ENCODE data around the gene CDC7.
"Not testable (repeated sequence)": the region's sequence is repeated elsewhere in the genome, so short reads cannot be mapped to it uniquely, and the experiment has no call there.

Gene CDC7

DNA sequence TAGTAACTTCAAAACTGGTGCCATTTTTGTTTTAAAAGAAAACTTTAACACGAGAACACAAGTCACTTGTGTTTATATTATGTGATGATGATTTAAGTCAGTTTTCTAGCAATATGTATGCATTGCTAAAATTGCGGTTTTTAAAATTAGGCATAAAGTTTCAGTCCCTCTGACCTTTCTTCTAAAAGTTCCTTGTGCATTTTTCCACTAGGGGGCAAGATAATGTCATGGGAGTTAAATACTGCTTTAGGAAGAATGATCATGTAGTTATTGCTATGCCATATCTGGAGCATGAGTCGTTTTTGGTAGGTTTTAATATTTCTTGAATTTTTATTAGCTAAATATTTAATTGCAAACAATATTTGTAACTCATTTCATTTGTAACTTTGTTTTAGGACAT is 10.7 kb downstream of the CDC7 start:
- DNase-seq (ENCODE audit: low read depth) = no peak

DNA sequence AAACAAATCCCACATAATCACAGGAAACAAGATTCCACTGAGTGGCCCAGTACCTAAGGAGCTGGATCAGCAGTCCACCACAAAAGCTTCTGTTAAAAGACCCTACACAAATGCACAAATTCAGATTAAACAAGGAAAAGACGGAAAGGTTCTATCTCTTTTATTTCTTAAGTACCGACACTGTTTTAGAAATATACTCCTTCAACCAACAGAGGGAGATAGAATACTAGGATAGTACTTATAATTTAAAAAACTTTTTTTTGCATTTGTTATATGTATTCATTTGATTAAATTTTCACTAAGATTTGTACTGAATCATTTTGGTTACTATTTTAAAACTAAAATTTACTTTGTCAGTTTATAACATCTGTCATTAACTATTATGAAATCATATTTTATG is 12.5 kb downstream of the CDC7 start:
- DNase-seq (ENCODE audit: low read depth) = no peak

DNA sequence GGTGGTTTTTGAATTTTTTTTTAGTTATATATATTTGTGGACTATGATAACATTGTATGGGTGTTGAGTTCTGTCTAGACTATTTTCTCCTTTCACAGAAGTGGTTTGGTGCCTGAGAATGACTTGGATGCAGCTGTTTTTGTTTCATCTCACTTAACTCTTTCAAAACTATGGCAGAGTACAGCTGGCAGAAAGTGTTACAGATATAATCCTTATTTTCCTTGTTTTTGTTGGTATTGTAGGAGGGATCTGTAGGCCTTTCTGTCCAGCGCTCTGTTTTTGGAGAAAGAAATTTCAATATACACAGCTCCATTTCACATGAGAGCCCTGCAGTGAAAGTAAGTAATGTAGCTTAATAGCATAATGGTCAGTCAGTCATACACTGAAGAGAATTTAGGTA is 13.1 kb downstream of the CDC7 start:
- no peak for DNase-seq (ENCODE audit: low read depth)

DNA sequence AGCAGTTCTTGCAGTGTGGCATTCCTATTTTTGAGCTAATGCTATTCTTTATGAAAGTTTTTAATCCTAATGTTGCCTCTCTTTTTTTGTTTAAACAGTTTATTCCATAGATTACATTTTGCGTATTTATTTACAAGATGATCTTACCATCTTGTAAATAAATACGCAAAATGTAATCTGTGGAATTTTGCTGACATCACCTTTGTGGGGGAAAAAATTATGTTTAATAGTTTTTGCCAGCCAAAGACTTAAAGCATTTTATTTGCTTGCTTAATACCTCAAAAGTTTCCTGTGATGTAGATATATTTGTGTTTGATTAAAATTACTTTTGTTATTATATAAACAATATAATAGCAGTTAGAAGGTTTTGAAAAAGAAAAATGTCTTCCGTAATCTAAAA is 15.3 kb downstream of the CDC7 start:
- DNase-seq (ENCODE audit: low read depth) = no peak

DNA sequence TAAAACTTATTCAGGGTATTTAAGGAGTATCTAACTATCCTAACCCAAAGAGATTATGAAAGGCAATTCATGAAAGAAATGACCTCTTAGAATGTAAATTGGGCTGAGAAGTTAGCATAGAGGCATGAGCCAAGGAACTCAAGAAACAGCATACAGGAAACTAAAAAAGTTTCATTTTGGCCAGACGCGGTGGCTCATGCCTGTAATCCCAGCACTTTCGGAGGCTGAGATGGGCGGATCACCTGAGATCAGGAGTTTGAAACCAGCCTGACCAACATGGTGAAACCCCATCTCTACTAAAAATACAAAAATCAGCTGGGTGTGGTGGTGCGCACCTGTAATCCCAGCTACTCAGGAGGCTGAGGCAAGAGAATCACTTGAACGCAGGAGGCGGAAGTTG is 16.0 kb downstream of the CDC7 start:
- DNase-seq (ENCODE audit: low read depth) = not testable (repeated sequence)

DNA sequence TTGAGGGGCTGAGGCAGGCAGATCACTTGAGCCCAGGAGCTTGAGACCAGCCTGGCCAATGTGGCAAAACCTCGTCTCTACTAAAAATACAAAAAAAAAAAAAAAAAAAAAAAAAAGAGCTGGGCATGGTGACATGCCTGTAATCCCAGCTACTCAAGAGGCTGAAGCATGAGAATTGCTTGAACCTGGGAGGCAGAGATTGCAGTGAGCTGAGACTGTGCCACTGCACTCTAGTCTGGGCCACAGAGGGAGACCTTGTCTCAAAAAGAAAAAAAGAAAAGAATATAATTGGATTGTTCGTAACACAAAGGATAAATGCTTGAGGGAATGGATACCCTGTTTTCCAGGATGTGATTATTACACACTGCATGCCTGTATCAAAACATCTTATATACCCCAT is 18.5 kb downstream of the CDC7 start:
- DNase-seq (ENCODE audit: low read depth) = not testable (repeated sequence)

DNA sequence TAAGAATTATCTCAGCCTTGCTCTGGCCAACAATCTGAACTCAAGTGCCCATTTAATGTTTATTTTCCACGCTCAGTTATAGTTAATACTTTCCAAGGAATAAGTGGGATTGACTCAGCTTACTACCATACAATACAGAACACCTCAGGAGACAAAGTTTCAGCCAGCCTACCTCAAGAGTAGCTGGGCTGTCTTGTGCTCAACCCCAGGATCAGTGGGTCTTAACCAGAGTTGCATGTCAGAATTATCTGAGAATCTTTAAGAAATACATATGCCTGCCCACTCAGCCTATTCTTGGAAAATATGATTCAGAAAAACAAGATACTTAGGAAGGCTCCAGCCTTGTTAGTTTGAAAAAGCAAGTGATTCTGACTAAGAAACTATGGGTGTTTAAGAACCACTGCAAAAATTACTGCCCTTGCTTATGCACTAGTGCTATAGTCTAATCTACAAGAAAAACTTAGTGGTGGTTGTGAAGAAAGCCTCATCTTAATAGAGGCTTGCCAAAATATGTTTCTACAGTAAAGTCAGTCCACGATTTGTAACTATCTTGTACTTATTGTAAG is 20.4 kb downstream of the CDC7 start:
- DNase-seq (ENCODE audit: low read depth) = no peak

DNA sequence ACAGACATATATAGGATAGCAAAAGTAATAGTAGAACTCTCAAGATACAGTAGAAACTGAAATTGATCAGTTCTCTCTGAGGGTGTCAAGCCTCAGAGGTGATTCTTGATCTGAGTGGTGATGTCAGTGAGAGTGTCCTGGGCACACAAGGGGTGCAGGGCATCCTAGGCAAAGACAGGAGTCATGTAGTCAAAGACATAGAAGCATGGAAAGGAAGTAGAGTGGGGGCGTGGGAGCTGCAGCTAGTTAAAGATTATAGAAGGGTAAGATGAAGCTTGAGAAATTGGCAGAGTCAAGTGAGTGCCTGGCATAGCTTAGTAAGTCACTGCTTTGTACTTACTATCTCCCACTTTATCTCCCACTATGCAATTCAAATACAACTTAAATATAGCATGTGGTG is 22.8 kb downstream of the CDC7 start:
- no peak for DNase-seq (ENCODE audit: low read depth)

DNA sequence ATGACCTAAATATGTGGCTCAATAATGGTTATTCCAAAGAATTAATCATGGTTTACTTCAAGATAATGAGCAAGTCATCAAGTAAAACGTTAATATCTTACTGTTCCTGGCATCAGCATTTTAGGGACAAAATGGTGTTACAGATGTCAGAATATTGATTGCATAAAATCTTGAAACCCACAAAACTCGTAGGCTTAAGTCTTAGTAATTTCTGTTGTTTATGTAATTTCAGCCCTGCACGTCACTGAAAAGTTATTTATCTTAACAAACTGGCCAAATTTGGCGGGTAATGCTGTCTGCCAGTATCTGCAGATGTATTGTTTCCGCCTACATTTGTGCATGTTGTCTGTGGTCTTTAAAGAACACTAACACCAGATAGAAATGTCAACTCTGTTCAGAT is 25.8 kb downstream of the CDC7 start:
- no peak for DNase-seq (ENCODE audit: low read depth)

DNA sequence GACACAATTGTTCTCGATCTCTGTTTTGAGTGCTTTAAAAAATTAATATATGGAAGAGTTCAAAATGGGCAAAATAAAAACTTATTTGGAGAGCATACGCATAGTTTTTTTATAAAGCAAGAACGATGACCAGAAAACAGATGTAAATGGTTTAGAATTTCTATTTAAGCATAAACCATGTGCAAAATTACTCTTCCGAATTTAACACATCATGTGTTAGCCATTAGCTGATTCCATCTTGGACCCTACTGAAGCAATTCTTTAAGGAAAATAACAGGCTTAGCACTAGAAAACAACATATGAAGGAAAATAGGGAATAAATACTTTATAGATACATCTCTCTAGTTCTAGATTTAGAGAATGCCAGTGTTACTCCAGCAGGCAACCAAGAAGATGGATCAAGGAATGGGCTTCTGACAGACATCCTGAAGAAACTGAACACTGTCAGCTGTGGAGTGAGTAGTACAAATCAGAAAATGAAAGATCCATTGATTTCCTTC is 26.7 kb downstream of the CDC7 start:
- no peak for DNase-seq (ENCODE audit: low read depth)

DNA sequence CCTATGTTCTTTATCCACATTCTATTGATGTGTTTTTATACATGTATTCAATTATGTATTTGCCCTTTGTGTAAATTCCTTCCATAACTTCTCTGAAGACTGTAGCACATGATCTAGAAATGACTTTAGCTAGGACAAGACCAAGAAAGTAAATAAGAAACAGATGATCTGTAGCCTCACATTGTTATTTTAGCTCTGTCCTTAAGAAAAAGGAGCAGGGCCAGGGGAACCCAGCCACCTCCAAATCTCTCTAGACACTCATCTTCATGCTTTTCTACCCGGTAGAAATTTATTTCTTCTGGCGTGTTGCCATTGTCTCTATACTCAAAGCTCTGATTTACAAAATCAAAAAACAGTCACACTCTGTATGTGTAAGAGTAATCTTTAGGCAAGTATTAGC is 27.1 kb downstream of the CDC7 start:
- no peak for DNase-seq (ENCODE audit: low read depth)

DNA sequence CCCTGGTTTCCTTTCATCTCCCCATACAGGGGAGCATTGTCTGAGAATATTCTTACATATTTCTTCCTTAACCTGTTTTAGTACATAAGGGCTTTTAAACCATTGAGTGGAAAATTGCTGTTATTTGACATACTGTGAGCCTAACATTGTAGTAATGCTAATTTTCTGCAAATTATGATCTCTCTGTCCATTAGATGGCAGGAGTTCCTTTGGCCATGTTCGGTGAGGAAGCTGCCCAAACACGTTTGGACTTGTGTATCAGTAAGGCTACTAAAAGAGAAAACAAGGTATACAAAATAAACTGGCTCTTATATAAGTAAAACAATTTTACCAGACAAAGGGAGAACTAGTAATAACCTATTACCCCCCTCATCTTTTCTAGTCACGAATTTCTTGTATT is 29.2 kb downstream of the CDC7 start:
- no peak for DNase-seq (ENCODE audit: low read depth)

DNA sequence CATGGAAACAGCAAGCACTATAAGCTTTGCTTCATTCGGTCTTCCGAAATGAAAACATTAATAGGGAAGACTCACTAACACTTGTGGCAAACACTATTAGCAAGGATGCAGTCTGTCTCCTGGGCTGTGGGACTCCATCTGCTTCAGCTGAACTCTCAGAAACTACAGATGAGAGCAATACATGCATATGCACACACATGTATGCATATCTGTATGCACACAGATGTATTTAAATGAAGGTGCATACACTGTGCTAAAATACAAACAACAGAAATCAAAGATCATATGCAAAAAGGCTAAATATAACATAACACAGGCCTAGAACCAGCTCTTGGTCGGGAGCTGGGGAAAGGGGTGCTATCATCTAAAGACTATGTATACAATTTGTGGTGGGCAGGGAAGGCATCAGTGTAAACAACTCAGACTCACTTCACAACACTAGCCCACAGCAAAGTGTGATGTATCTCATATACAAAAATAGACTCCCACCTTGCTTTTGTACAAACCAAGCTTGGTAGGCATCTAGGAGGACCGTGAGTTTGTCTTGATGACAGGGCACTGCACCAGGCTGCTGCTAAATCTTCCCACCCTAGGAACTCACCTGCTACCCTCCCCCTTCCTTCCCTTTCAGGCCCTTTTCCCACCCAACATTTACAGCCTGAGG is 32.8 kb downstream of the CDC7 start:
- no peak for DNase-seq (ENCODE audit: low read depth)

DNA sequence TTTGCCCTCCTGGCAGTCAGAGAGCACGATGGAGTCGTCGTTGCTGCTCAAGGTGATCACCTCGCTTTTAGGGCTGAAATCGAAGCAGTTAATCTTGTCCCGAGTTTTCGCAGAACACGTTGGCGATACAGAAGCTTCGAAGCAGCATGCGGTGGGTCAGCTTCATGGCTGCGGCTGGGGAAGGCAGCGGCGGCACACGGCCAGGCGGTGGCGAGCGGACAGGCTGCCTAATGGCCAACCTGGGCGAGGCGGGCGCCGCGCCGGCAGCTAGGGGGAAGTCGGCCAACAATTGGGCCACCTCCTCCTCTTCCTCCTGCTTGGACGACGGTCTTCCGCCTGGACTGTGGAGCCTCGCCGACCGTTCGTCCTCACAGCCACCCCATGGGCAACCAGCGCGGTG is 34.8 kb downstream of the CDC7 start:
- no peak for DNase-seq (ENCODE audit: low read depth)

DNA sequence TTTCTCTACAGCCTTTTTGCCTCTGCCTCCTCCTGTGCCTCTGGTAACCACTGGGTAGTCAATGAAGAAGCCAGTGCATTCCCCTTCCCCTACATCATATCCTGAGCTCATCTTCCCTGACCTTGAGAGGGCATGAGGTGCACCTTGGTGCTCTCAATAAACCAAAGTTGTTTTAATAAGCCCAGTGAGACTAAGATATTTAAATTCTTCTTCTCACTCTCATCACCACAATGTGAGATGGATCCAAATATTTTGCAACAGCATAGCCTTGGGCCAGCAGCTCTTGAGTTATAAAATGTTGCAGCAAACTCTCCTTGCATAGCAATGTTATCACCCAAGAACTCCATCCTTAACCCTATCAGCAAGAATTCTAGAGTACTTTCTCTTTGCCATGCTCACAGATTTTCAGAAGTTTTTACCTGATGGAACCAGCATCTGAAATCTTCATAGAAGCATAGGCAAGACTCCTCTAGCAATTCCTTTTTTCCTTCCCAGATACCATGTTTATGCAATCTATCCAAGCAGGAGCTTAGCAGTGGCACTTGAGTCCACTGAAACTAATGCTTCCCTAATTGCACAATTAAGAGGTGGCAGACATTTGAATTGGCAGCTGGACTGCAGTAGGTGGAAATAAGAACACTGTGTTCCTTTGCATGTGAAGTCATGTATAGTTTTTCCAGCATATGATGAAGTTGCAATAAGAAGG is 36.8 kb downstream of the CDC7 start:
- no peak for DNase-seq (ENCODE audit: low read depth)

DNA sequence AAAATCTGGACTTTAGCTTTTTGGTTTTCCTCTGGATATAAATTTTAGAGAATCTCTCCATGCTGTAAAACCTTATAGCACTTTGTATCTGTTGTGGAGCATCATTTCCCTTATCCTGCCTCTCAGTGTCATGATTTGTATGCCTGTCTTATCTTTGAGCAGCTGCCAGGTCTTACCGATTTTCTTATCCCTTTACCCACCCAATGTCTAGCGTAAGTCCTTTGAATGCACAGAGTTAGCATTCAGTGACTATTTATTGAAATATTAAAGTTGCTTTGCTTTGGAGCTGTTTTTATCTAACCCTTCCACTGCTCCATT is 37.3 kb downstream of the CDC7 start:
- no peak for DNase-seq (ENCODE audit: low read depth)

DNA sequence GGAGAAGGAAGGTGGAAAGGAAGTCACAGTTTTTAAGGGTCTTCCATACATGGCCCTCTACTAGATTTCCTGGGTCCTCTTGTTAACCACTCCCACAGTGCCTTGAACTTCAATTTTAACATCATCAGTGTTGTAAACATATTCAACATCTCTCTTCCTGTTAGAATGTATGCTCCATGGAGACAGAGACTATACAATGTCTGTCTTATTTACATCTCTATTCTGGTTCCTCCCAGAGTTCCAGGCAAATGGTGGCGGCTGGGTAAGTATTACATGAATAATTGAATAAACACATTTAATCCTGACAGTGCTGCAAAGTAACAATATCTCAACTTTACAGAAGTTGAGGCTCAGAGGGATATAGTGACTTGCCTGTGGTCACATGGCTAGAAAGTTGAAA is 40.3 kb downstream of the CDC7 start:
- DNase-seq (ENCODE audit: low read depth) = no peak

DNA sequence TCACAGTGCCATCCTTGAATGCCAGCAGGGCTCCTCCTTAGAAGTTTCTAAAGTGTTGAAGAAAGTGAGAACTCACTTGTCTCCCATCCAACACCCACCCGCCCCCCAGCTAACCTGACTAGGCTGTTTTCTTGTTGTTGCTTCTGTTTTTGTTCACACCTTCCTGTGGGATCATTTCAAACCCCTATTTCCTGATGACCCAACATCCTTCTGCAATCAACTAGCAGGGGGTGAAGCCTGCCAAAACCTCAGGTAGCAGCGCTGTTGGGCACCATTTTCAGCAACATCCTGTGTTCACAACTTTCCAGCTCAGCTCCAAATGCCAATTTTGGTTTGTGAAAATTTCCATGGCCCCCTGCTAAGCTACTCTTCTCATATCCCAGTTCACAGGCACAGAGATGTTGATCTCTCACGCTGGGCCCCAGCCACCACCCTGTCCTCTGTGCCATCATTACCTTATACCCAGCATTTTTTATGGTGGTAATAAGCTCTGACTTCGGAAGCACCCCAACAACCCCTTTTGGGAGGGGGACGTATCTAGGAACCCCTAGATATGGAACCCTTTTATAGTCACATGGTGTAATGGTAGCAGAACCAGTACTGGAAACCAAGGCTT is 41.4 kb downstream of the CDC7 start:
- DNase-seq (ENCODE audit: low read depth) = no peak

DNA sequence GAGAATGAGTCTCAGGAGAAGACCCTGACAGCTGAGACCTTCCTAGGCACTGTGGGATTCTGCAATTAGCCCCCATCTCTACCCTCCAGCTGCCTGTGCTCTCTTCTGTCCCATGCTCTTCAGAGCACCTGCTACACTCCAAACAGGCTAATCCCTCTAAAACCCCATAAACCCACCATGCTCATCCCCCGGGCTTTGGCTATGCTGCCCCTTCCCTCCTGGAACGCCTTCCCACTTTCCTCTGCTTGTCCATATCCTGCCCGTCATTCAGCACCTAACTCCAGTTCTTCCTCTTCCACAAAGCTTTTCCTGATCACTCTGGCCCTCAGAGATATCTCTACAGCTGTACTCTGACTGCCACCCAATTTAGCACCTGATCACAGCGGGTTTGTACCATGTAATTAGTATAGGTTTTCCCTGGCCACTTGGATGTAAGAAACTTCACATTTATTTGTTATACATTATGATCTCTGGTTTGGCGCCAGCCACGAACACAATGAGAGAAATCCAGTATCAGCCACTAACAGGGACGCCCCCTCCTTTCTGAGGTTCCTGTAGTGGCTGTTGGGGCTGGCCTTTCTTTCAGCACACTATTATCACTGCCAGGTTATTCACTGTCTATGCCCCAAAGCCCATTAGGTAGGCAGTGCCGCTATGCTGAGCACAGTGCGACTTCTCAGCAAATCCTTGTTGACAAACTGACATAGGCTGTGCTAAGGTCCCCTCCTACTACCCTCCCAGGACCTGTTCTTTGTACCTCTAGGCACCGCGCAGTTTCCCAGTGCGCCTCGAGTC is 45.1 kb downstream of the CDC7 start:
- DNase-seq (ENCODE audit: low read depth) = no peak

DNA sequence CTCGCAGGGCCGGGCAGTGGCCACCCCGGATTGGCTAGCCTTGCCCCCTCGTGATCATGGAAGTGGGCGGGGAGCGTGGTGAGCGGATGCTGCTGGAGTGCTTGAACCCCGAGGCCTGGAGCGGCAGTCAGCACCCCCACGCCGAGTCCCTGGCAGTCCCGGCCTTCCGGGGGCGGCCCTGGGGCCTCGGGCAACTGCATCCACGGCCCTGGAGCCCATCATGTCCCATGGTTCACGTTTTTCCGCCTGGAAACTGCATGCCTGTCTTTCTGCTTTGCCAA is 45.6 kb downstream of the CDC7 start:
- DNase-seq (ENCODE audit: low read depth) = no peak

DNA sequence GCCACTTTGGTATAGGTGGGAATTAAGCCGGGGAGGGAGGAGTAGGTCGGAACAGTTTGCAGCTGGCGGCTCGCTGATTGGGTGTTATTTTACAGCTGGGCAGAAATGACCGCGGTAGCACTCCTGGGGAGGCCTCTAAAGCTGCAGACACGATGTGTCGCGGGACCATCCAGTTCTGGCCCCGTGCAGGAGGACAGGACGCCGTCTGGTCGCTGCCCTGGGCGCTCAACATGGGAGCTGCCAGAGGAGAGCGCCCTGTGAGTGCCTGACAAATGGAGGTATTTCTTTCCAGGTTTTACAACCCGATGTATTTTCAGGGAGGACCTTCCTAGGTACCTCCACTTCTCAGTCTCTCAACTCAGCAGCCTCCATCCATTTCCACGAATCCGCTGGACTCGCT is 46.2 kb downstream of the CDC7 start:
- DNase-seq (ENCODE audit: low read depth) = no peak

DNA sequence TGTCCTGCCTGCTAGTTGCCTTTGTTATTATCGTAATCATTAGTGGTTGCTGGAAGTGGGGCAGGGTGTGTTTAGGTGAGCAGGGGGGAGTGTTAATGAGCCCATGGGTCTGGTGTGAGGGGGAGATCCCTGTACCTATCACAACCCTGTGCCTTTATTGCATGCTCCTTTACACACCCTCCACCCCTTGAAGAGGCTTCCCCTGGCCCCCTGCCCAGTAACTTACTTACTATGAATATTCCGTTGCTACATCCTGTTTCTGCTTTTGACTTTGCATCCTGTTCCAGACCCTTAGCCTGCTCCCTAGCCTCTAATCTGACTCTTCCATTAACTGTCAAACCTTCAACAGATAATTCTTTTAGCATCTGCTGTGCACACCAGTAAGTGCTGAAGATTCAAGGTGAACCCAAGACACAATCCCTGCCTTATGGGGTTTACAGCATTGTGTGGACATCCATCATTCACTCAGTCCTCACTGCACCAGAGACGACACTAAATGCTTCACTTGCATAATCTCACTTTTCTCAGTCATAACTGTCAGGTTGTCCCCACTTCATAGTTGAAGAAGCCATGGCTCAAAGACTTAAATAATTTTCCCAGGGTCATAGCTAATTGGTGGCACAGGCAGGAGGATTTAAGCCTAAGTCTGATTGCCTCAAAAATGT is 47.9 kb downstream of the CDC7 start:
- no peak for DNase-seq (ENCODE audit: low read depth)

Measured in stimulated activated CD8-positive, alpha-beta memory T cell treated with anti-CD3 and anti-CD28 coated beads, Interleukin-7, amount 100 ng/mL, for 24 hours (primary cell).